Activated naive CD4-positive, alpha-beta T cell treated with anti-CD3 and anti-CD28 coated beads for 36 hours (primary cell): Measurements from ENCODE around the gene EFNA3. TPM values are rescaled to one million over a fixed set of nuclear protein-coding genes. Genes with fewer than 3 reads are reported as not detected.
"Not testable (repeated sequence)": the region's sequence is repeated elsewhere in the genome, so short reads cannot be mapped to it uniquely, and the experiment has no call there.

ENCODE experiments used
- CTCF ChIA-PET: fragments of 350-600 bp; sonication (Branson Sonifier 250); formaldehyde crosslinking; loops from one replicate; lab custom pipeline; 2021; ENCODE audit warnings: antibody characterized with exemption; lab: Charles Lee
- DNase-seq: peaks from one replicate; pipeline ENCODE4 v3.0.0-alpha.2; 2020
- H3K27ac Mint-ChIP-seq: one replicate; pipeline ENCODE4 v1.8.0; 2021; ENCODE audit warnings: mild to moderate bottlenecking, mixed read lengths
- H3K27me3 Mint-ChIP-seq: one replicate; pipeline ENCODE4 v1.8.0; 2021; ENCODE audit warnings: low read depth, mixed read lengths
- H3K36me3 Mint-ChIP-seq: one replicate; pipeline ENCODE4 v1.8.0; 2021; ENCODE audit warnings: low read depth, mixed read lengths
- H3K4me1 Mint-ChIP-seq: one replicate; pipeline ENCODE4 v1.8.0; 2021; ENCODE audit warnings: low read depth, mixed read lengths
- H3K4me3 Mint-ChIP-seq: one replicate; pipeline ENCODE4 v1.8.0; 2021; ENCODE audit warnings: mild to moderate bottlenecking, moderate library complexity, mixed read lengths
- H3K9me3 Mint-ChIP-seq: one replicate; pipeline ENCODE4 v1.8.0; 2021; ENCODE audit warnings: mixed read lengths
- intact Hi-C: fragments of 100-400 bp; cut with micrococcal nuclease; formaldehyde crosslinking; loops from one replicate; pipeline ENCODE4 v1.15.1; 2023
- total RNA-seq, 2 experiments: library from RNA; stranded (reverse); gene quantifications; one replicate each; pipeline ENCODE4 v1.2.3, GENCODE V29; 2021

EFNA3 gene
- total RNA-seq, 2 experiments from 2014 or later, result 1.3 to 2.5 TPM

DNA sequence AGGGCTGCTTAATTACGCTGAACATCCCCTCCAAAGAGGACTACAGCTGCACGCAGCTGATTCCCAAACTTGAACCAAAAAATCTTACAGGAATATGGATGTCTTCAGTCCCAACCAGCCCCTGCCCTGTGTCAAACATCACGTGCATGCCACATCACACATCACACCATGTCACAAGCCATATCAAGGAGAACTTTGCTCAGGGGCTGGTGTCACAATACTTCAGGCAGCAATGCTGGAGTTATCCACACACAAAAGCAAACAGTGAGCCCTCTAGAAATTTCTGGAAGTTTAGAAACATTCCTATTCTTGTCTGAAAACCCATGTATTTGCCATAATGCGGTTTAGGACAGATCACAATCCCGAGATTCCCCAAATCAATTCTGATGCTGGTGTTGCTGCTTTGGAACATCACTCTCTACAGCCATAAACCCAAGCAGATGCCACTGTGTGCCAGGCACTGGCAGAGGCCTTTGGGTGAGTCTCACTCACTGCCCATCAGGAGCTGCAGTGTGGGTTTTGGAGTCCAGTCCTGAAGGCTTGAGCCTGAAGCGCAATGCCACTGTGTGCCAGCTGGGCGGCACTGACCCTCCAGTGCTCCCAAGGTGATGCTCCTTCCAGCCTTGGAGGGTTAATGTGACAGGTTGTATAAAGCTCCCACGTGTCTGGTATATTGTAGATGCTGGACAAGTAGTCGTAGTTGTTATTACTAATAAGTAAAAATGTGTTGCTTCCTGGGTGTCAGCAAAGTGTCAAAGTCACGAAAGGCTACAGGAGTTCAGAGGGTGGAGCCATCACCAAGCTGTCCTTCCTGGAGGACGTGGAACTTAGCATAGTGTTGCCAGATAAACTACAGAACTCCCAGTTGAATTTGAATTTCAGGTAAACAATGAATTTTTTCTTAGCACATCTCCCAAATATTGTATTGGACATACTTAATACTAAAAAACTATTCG, 28.9 kb downstream of the EFNA3 start:
- Mint-ChIP-seq H3K36me3 (no peaks in the 10 kb centered on the region), H3K27me3 (no peaks in the 10 kb centered on the region), H3K4me3 (no peak overlapping the region), H3K4me1 (no peaks in the 10 kb centered on the region), H3K27ac (no peak overlapping the region), H3K9me3 (no peaks in the 10 kb centered on the region)
- DNase-seq, result no peak
- intact Hi-C loops, result no loop called here
- CTCF ChIA-PET, result interaction anchor here (0.5 to 1.3 kb wide), 6 partner anchors 10 to 123 kb away, joined by 3 to 6 read pairs (median 4); no protein-coding TSS in a partner anchor

- Mint-ChIP-seq H3K4me1 (no peaks in the 10 kb centered on the region), H3K36me3 (no peaks in the 10 kb centered on the region), H3K27ac (no peak overlapping the region), H3K9me3 (no peaks in the 10 kb centered on the region), H3K27me3 (no peaks in the 10 kb centered on the region), H3K4me3 (no peak overlapping the region)
- intact Hi-C loops, result no loop called here
- CTCF ChIA-PET, result interaction anchor here (0.5 to 1.1 kb wide), 3 partner anchors 11 to 124 kb away, joined by 3 to 6 read pairs (median 5); no protein-coding TSS in a partner anchor
- no peak for DNase-seq
Observed at GRCh38 chr1:155108296-155108695, 29.7 kb downstream of the EFNA3 start.

- DNase-seq, result no peak
- no peaks in the 10 kb centered on the region for H3K4me1 Mint-ChIP-seq
- H3K4me3 Mint-ChIP-seq, result no peak overlapping the region
- H3K27ac Mint-ChIP-seq, result no peak overlapping the region
- H3K27me3 Mint-ChIP-seq, result no peaks in the 10 kb centered on the region
- intact Hi-C loops, result no loop called here
- H3K9me3 Mint-ChIP-seq, result no peaks in the 10 kb centered on the region
- H3K36me3 Mint-ChIP-seq, result no peaks in the 10 kb centered on the region
- CTCF ChIA-PET, result interaction anchor here (1.0 kb wide), 1 partner anchor 19 kb away, joined by 3 read pairs; no protein-coding TSS in a partner anchor
Observed at GRCh38 chr1:155110381-155110780, 31.7 kb downstream of the EFNA3 start.

- Mint-ChIP-seq H3K36me3 (no peaks in the 10 kb centered on the region), H3K4me1 (no peaks in the 10 kb centered on the region), H3K27ac (no peak overlapping the region), H3K9me3 (no peaks in the 10 kb centered on the region), H3K4me3 (no peak overlapping the region), H3K27me3 (no peaks in the 10 kb centered on the region)
- no peak for DNase-seq
- intact Hi-C loops, result no loop called here
- CTCF ChIA-PET, result interaction anchor here (1.0 kb wide), 1 partner anchor 19 kb away, joined by 3 read pairs; no protein-coding TSS in a partner anchor
Observed at GRCh38 chr1:155110826-155111225, 32.2 kb downstream of the EFNA3 start.

DNA sequence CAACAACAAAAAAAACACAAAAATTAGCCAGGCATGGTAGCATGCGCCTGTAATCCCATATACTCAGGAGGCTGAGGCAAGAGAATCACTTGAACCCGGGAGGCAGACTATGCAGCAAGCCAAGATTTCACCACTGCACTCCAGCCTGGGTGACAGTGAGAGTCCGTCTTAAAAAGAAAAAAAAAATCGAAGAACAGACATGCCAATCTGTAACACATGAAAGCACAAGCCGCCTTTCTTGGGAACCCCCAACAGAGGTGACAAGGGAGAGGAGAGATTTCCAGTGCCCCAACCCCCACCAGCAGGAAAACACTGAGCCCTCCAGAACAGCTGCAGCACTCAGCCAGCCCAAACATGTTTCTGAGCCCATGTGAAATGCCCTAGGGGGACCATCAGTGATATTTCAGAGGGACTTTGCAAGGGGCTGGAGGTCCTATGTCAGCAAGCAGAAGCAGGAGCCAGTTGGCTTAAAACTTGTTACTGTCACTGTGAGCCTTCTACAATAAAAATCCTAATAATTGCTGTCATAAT, 34.9 kb downstream of the EFNA3 start:
- CTCF ChIA-PET, result no interaction called here
- Mint-ChIP-seq H3K9me3 (no peaks in the 10 kb centered on the region), H3K4me1 (no peaks in the 10 kb centered on the region), H3K27ac (no peak overlapping the region), H3K4me3 (no peak overlapping the region), H3K36me3 (no peaks in the 10 kb centered on the region), H3K27me3 (no peaks in the 10 kb centered on the region)
- no peak for DNase-seq
- intact Hi-C loops, result no loop called here

GRCh38 chr1:155116113-155116764, 37.6 kb downstream of the EFNA3 start:
- no peak for DNase-seq
- Mint-ChIP-seq H3K4me1 (no peaks in the 10 kb centered on the region), H3K27ac (no peak overlapping the region), H3K27me3 (no peaks in the 10 kb centered on the region), H3K4me3 (no peak overlapping the region), H3K9me3 (no peaks in the 10 kb centered on the region), H3K36me3 (no peaks in the 10 kb centered on the region)
- intact Hi-C loops, result no loop called here
- CTCF ChIA-PET, result interaction anchor here (1.6 kb wide), 1 partner anchor 25 kb away, joined by 3 read pairs; no protein-coding TSS in a partner anchor

DNA sequence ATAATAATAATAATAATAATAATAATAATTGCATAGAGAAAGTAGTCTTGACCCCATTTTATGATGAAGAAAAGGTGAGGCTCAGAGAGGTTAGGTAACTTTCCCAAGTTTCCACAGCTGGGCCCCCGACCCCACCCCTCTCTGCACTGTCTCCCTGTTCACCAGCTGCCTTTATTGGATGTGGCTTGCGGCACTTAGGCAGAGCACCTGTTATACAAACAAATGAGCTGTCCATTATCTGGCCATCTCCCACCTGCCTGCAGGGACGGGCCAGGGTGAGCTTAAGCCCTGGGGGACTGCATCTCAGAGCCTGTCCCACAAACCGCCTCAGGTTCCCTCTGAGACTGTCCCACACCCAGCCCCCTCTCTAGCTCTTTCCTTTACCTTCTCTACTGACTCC, 39.0 kb downstream of the EFNA3 start:
- H3K9me3 Mint-ChIP-seq, result no peaks in the 10 kb centered on the region
- no peaks in the 10 kb centered on the region for H3K36me3 Mint-ChIP-seq
- H3K4me3 Mint-ChIP-seq, result no peak overlapping the region
- no peak overlapping the region for H3K27ac Mint-ChIP-seq
- no peak for DNase-seq
- intact Hi-C loops, result no loop called here
- H3K27me3 Mint-ChIP-seq, result no peaks in the 10 kb centered on the region
- no peaks in the 10 kb centered on the region for H3K4me1 Mint-ChIP-seq
- CTCF ChIA-PET, result interaction anchor here (1.0 to 1.4 kb wide), 3 partner anchors 9 to 55 kb away, joined by 3 to 5 read pairs (median 4); partner anchors contain the start of gene KRTCAP2

DNA sequence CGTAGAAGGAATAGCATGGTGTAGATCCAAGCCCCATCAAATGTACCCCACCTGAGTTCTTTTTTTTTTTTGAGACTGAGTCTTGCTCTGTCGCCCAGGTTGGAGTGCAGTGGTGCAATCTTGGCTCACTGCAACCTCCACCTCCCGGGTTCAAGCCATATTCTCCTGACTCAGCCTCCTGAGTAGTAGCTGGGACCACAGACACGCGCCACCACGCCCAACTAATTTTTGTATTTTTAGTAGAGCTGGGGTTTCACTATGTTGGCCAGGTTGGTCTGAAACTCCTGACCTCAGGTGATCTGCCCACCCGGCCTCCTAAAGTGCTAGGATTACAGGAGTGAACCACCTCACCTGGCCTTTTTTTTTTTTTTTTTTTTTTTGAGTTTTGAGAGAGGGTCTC, 39.5 kb downstream of the EFNA3 start:
- H3K4me1 Mint-ChIP-seq, H3K27ac Mint-ChIP-seq, intact Hi-C loops, DNase-seq, H3K36me3 Mint-ChIP-seq, H3K27me3 Mint-ChIP-seq, H3K4me3 Mint-ChIP-seq, H3K9me3 Mint-ChIP-seq: not testable (repeated sequence)
- CTCF ChIA-PET, result interaction anchor here (1.0 to 1.4 kb wide), 3 partner anchors 8 to 55 kb away, joined by 3 to 5 read pairs (median 4); partner anchors contain the start of gene KRTCAP2

DNA sequence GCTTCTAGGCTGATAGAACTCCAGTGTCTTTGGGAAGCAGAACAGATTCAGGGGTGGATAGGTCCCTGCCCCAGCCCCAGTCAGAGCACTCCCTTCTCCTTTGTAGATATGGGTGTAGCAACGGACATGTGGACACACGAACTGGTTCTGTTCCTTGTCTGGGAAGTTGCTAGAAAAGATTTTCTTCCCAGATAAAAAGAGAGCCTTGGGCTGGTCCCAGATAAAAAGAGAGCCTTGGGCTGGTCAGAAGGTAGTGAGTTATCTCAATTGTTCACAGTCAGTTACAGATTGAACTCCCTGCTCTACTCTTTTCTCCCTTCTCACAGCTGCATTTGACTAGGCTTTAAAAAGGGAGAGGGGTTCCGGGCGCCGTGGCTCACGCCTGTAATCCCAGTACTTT, 41.6 kb downstream of the EFNA3 start:
- Mint-ChIP-seq H3K9me3 (no peaks in the 10 kb centered on the region), H3K4me3 (no peak overlapping the region), H3K4me1 (no peaks in the 10 kb centered on the region), H3K36me3 (no peaks in the 10 kb centered on the region), H3K27me3 (no peaks in the 10 kb centered on the region), H3K27ac (no peak overlapping the region)
- intact Hi-C loops, result no loop called here
- CTCF ChIA-PET, result interaction anchor here (0.6 to 0.9 kb wide), 3 partner anchors 29 to 80 kb away, joined by 3 read pairs; partner anchors contain the start of gene KRTCAP2
- no peak for DNase-seq

GRCh38 chr1:155121249-155121648, 42.6 kb downstream of the EFNA3 start:
- CTCF ChIA-PET, result interaction anchor here (0.9 to 3.7 kb wide), 2 partner anchors 30 to 52 kb away, joined by 3 to 12 read pairs; partner anchors contain the start of gene KRTCAP2
- Mint-ChIP-seq H3K27me3 (peaks cover 2% of the 10 kb centered on the region), H3K4me1 (no peaks in the 10 kb centered on the region), H3K36me3 (no peaks in the 10 kb centered on the region), H3K4me3 (no peak overlapping the region), H3K9me3 (no peaks in the 10 kb centered on the region), H3K27ac (no peak overlapping the region)
- intact Hi-C loops, result no loop called here
- no peak for DNase-seq

DNA sequence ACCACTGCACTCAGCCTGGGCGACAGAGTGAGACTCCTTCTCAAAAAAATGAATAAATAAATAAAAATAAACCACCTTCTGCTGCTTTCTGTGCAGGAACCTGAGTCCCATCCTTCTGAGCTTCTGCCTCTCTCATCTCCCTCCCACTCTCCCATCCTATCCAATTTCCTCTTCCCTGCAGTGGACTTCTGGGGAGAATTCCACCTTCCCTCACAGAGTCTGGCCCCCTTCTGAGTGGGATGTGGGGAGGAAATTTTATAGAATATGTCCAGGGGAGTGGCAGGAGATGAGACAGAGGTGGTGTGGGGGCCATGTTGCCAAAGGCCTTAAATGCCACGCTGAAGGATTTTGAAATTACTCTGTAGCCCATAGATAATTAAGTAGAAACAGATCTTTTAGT, 43.7 kb downstream of the EFNA3 start:
- no peak overlapping the region for H3K27ac Mint-ChIP-seq
- no peak overlapping the region for H3K4me3 Mint-ChIP-seq
- CTCF ChIA-PET, result interaction anchor here (1.0 to 3.7 kb wide), 2 partner anchors 31 to 44 kb away, joined by 3 to 12 read pairs; no protein-coding TSS in a partner anchor
- peaks cover 6% of the 10 kb centered on the region for H3K4me1 Mint-ChIP-seq
- H3K9me3 Mint-ChIP-seq, result no peaks in the 10 kb centered on the region
- intact Hi-C loops, result no loop called here
- H3K27me3 Mint-ChIP-seq, result peaks cover 8% of the 10 kb centered on the region
- no peak for DNase-seq
- no peaks in the 10 kb centered on the region for H3K36me3 Mint-ChIP-seq

DNA sequence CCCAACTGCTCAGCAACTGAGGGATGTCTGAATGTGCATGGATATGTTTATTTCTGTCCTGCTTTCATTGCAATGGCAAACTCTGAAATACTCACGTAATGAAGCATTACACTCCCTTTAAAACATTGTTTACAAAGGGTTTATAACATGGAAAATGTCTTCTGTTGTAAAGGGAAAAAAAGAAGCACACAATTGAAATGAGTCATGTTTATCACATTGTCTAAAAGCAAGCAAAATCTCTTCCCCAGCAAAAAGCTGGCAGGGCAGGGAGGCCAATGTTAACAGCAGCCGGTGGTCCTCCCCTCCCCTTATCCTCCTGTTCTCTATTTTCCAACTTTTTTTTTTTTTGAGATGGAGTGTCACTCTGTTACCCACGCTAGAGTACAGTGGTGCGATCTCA, 45.2 kb downstream of the EFNA3 start:
- CTCF ChIA-PET, result interaction anchor here (3.7 kb wide), 1 partner anchor 33 kb away, joined by 12 read pairs; no protein-coding TSS in a partner anchor
- H3K9me3 Mint-ChIP-seq, result no peaks in the 10 kb centered on the region

More for the DNA sequence above, 45.2 kb downstream of the EFNA3 start:
- no peak overlapping the region for H3K27ac Mint-ChIP-seq
- no peak for DNase-seq
- no peak overlapping the region for H3K4me3 Mint-ChIP-seq
- no peaks in the 10 kb centered on the region for H3K36me3 Mint-ChIP-seq
- H3K27me3 Mint-ChIP-seq, result peaks cover 15% of the 10 kb centered on the region
- intact Hi-C loops, result no loop called here
- peaks cover 17% of the 10 kb centered on the region for H3K4me1 Mint-ChIP-seq
